Stomach (tissue), 4 donors: ENCODE results near the gene ZMAT5.

Source experiments
- EP300 ChIP-seq: sonication (generic); formaldehyde crosslinking; IDR thresholded peaks from one replicate; pipeline ENCODE4 v1.6.1; 2017; ENCODE audit warnings: antibody characterized with exemption
- POLR2A ChIP-seq, 4 donors: fragments of 450-650 bp; IDR thresholded peaks; one replicate each; pipeline ENCODE4 v1.6.1; 2016; ENCODE audit warnings: antibody characterized with exemption in 4 of 4, control low read depth in 2 of 4, mild to moderate bottlenecking in 1 of 4, moderate library complexity in 1 of 4
- POLR2AphosphoS5 ChIP-seq, 3 donors: sonication (generic); formaldehyde crosslinking; IDR thresholded peaks; one replicate each; pipeline ENCODE4 v1.6.1; 2016; ENCODE audit warnings: antibody characterized with exemption in 3 of 3
- TF ChIP-seq, protein P1 (sequence below), 7 experiments: fragments of 450-650 bp in 4 of 7; fragments of 200-600 bp in 3 of 7; sonication (generic) in 3 of 7; IDR thresholded peaks; one replicate each; pipeline ENCODE4 v1.5.1; 2016 to 2019; ENCODE audit warnings: antibody characterized with exemption in 7 of 7, control low read depth in 2 of 7, mild to moderate bottlenecking in 1 of 7

DNA sequence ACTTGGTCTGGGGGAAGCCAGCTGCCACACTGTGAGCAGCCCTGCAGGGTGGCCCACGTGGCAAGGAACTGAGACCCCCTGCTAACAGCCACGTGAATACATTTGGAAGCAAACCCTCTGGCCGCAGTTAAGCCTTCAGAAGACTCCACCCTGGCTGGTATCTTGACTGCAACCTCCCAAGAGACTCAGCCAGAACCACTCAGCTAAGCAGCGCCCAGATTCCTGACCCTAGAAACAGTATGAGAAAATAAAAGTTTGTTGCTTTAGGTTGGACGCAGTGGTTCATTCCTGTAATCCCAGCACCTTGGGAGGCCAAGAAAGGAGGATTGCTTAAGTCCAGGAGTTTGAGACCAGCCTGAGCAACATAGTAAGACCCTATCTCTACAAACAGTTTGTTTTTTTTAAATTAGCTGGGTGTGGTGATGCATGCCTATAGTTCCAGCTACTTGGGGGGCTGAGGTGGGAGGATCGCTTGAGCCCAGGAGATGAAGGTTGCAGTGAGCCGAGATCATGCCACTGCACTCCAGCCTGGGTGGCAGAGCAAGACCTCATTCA, 8.7 kb downstream of the ZMAT5 start:
- TF ChIP-seq, protein P1, sequence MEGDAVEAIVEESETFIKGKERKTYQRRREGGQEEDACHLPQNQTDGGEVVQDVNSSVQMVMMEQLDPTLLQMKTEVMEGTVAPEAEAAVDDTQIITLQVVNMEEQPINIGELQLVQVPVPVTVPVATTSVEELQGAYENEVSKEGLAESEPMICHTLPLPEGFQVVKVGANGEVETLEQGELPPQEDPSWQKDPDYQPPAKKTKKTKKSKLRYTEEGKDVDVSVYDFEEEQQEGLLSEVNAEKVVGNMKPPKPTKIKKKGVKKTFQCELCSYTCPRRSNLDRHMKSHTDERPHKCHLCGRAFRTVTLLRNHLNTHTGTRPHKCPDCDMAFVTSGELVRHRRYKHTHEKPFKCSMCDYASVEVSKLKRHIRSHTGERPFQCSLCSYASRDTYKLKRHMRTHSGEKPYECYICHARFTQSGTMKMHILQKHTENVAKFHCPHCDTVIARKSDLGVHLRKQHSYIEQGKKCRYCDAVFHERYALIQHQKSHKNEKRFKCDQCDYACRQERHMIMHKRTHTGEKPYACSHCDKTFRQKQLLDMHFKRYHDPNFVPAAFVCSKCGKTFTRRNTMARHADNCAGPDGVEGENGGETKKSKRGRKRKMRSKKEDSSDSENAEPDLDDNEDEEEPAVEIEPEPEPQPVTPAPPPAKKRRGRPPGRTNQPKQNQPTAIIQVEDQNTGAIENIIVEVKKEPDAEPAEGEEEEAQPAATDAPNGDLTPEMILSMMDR (IDR thresholded peaks at IDR 0.05) = no peak
- no peak for TF ChIP-seq POLR2AphosphoS5 (IDR thresholded peaks at IDR 0.05)
- TF ChIP-seq EP300 = no peak
- TF ChIP-seq POLR2A (IDR thresholded peaks at IDR 0.05) = no peak
